Measurements from ENCODE around the gene NPTXR.

NPTXR gene

DNA sequence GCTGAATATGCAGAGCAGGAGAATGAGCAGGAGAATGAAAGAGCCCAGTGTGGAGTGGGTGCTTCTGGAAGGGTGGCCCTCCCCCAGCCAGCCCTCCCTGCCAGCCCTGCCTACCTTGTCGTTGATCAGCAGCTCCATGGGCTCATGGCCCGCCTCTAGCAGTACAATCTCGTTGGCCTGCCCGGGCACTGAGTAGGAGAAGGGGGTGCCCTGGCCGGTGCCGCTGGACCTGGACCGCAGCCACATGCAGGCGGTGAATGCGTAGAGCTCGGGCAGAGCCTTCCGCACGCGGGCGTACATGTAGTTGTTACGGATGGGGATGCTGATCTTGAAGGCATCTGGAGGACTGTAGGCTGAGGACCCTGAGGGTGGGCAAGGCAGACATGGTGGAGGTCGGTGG, 17.4 kb downstream of the NPTXR start:
- TF ChIP-seq CTCF (IDR thresholded peaks at IDR 0.05; ENCODE audit: low read depth, low read length), result no peak
- H3K4me3 ChIP-seq (ENCODE audit: low read depth, low read length), result no peak overlapping the region

GRCh38 chr22:38824585-38824984, 19.2 kb downstream of the NPTXR start:
- TF ChIP-seq CTCF (IDR thresholded peaks at IDR 0.05; ENCODE audit: low read depth, low read length), result peak; percentile 59
- H3K4me3 ChIP-seq (ENCODE audit: low read depth, low read length), result no peak overlapping the region

- no peak overlapping the region for H3K4me3 ChIP-seq (ENCODE audit: low read depth, low read length)
- no peak for TF ChIP-seq CTCF (IDR thresholded peaks at IDR 0.05; ENCODE audit: low read depth, low read length)
Observed at GRCh38 chr22:38823637-38824036, 20.2 kb downstream of the NPTXR start.

- no peak overlapping the region for H3K4me3 ChIP-seq (ENCODE audit: low read depth, low read length)
- no peak for TF ChIP-seq CTCF (IDR thresholded peaks at IDR 0.05; ENCODE audit: low read depth, low read length)
Observed at GRCh38 chr22:38823076-38823475, 20.8 kb downstream of the NPTXR start.

- H3K4me3 ChIP-seq (ENCODE audit: low read depth, low read length), result no peak overlapping the region
- no peak for TF ChIP-seq CTCF (IDR thresholded peaks at IDR 0.05; ENCODE audit: low read depth, low read length)
Observed at GRCh38 chr22:38820020-38820419, 23.8 kb downstream of the NPTXR start.

GRCh38 chr22:38819387-38819940, 24.4 kb downstream of the NPTXR start:
- TF ChIP-seq CTCF (IDR thresholded peaks at IDR 0.05; ENCODE audit: low read depth, low read length), result no peak
- H3K4me3 ChIP-seq (ENCODE audit: low read depth, low read length), result no peak overlapping the region

DNA sequence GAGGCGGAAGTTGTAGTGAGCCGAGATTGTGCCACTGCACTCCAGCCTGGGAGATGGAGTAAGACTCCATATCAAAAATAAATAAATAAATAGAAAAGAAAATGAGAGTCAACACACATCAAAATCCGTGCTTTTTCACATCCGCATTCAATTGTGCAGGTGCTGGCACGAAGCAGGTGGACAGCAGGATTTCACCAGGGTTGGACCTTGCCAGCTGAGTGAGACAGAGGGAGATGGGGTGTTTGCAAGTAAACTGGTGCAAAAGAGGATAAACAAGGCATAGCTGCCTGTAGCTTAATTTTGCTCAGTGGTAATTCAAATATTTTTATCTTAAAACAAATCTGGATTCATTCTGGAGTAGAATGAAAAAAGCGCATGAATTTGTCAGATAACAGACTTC, 26.6 kb downstream of the NPTXR start:
- no peak for TF ChIP-seq CTCF (IDR thresholded peaks at IDR 0.05; ENCODE audit: low read depth, low read length)
- H3K4me3 ChIP-seq (ENCODE audit: low read depth, low read length), result no peak overlapping the region
